Measurements from ENCODE around the gene USP34.

The USP34 gene

GRCh38 chr2:61287254-61287653 is 183.6 kb downstream of the USP34 start:
- Mint-ChIP-seq H3K4me1 (no peaks in the 10 kb centered on the region), H3K36me3 (ENCODE audit: low read depth) (peaks cover 53% of the 10 kb centered on the region), H3K9me3 (no peaks in the 10 kb centered on the region), H3K27me3 (ENCODE audit: low read depth) (no peaks in the 10 kb centered on the region), H3K4me3 (no peak overlapping the region), H3K27ac (no peak overlapping the region)
- TF ChIP-seq CTCF (IDR thresholded peaks at IDR 0.05; ENCODE audit: unreplicated experiment in 3 of 3) = no peak

GRCh38 chr2:61283443-61284160 is 187.3 kb downstream of the USP34 start:
- H3K9me3 Mint-ChIP-seq = no peaks in the 10 kb centered on the region
- TF ChIP-seq CTCF (IDR thresholded peaks at IDR 0.05; ENCODE audit: unreplicated experiment in 3 of 3) = no peak

GRCh38 chr2:61282104-61282590 is 188.7 kb downstream of the USP34 start:
- Mint-ChIP-seq H3K4me1 (no peaks in the 10 kb centered on the region), H3K9me3 (no peaks in the 10 kb centered on the region), H3K36me3 (ENCODE audit: low read depth) (peaks cover 56% of the 10 kb centered on the region), H3K27ac (no peak overlapping the region), H3K4me3 (no peak overlapping the region), H3K27me3 (ENCODE audit: low read depth) (no peaks in the 10 kb centered on the region)
- no peak for TF ChIP-seq CTCF (IDR thresholded peaks at IDR 0.05; ENCODE audit: unreplicated experiment in 3 of 3)

More at GRCh38 chr2:61283443-61284160, 187.3 kb downstream of the USP34 start:
- no peaks in the 10 kb centered on the region for H3K27me3 Mint-ChIP-seq (ENCODE audit: low read depth)
- peaks cover 56% of the 10 kb centered on the region for H3K36me3 Mint-ChIP-seq (ENCODE audit: low read depth)
- H3K4me1 Mint-ChIP-seq = no peaks in the 10 kb centered on the region
- no peak overlapping the region for H3K4me3 Mint-ChIP-seq
- no peak overlapping the region for H3K27ac Mint-ChIP-seq

- H3K36me3 Mint-ChIP-seq (ENCODE audit: low read depth) = peaks cover 59% of the 10 kb centered on the region
- no peak for TF ChIP-seq CTCF (IDR thresholded peaks at IDR 0.05; ENCODE audit: unreplicated experiment in 3 of 3)
- no peak overlapping the region for H3K27ac Mint-ChIP-seq
- H3K4me3 Mint-ChIP-seq = no peak overlapping the region
- H3K27me3 Mint-ChIP-seq (ENCODE audit: low read depth) = no peaks in the 10 kb centered on the region
- no peaks in the 10 kb centered on the region for H3K9me3 Mint-ChIP-seq
- H3K4me1 Mint-ChIP-seq = no peaks in the 10 kb centered on the region
Measured at GRCh38 chr2:61281321-61281720, 189.6 kb downstream of the USP34 start.

- H3K4me3 Mint-ChIP-seq = no peak overlapping the region
- peaks cover 56% of the 10 kb centered on the region for H3K36me3 Mint-ChIP-seq (ENCODE audit: low read depth)
- no peaks in the 10 kb centered on the region for H3K4me1 Mint-ChIP-seq
- H3K27me3 Mint-ChIP-seq (ENCODE audit: low read depth) = no peaks in the 10 kb centered on the region
- H3K9me3 Mint-ChIP-seq = no peaks in the 10 kb centered on the region
- no peak for TF ChIP-seq CTCF (IDR thresholded peaks at IDR 0.05; ENCODE audit: unreplicated experiment in 3 of 3)
- H3K27ac Mint-ChIP-seq = no peak overlapping the region
Measured at GRCh38 chr2:61277756-61278155, 193.1 kb downstream of the USP34 start.
